Thyroid gland (tissue), 4 donors: Measurements from ENCODE around the gene ZBTB1. TPM values are rescaled to one million over a fixed set of nuclear protein-coding genes. Genes with fewer than 3 reads are reported as not detected.

Source experiments
- DNase-seq, 2 donors: peaks; one replicate each; pipeline ENCODE4 v3.0.0-alpha.2; 2019
- H3K27ac ChIP-seq, 3 donors: fragments of 200-600 bp; sonication (generic); 1 replicate in 2 of 3; 2 replicates in 1 of 3; pipeline ENCODE4 v1.5.1; 2016 to 2019; ENCODE audit warnings: mild to moderate bottlenecking in 1 of 3, moderate library complexity in 1 of 3
- H3K27me3 ChIP-seq: fragments of 200-600 bp; sonication (generic); one replicate; pipeline ENCODE4 v1.5.1; 2019
- H3K36me3 ChIP-seq, 2 donors: fragments of 200-600 bp; sonication (generic); one replicate each; pipeline ENCODE4 v1.5.1; 2016 to 2019
- H3K4me1 ChIP-seq, 2 donors: fragments of 200-600 bp; sonication (generic); one replicate each; pipeline ENCODE4 v1.5.1; 2017 to 2019
- H3K4me3 ChIP-seq, 3 donors: fragments of 200-600 bp; sonication (generic); replicated peaks in 1 of 3; 1 replicate in 2 of 3; 2 replicates in 1 of 3; pipeline ENCODE4 v1.5.1; 2016; ENCODE audit warnings: mild to moderate bottlenecking in 1 of 3
- H3K9me3 ChIP-seq: fragments of 200-600 bp; sonication (generic); one replicate; pipeline ENCODE4 v1.5.1; 2017
- POLR2A ChIP-seq, 2 donors: fragments of 450-650 bp; IDR thresholded peaks; one replicate each; pipeline ENCODE4 v1.6.1; 2017; ENCODE audit warnings: antibody characterized with exemption in 2 of 2, mild to moderate bottlenecking in 2 of 2, moderate library complexity in 1 of 2
- WGBS, 2 donors: methylation state at CpG; one replicate each; pipeline ENCODE4 v1.1.5; 2017; 5-methylcytosine and 5-hydroxymethylcytosine counted together
- intact Hi-C: fragments of 100-400 bp; cut with DNase I; formaldehyde crosslinking; loops from one replicate; pipeline ENCODE4 v1.15.1; 2023
- total RNA-seq, 4 donors: library from RNA; depleted of rRNA; stranded (reverse); fragments of >200 nt; gene quantifications; one replicate each; pipeline ENCODE4 v1.2.3, GENCODE V29; 2016
- TF ChIP-seq, protein P1 (sequence below), 6 experiments: fragments of 200-600 bp in 3 of 6; fragments of 450-650 bp in 3 of 6; sonication (generic) in 3 of 6; IDR thresholded peaks; one replicate each; pipeline ENCODE4 v1.5.1; 2016 to 2019; ENCODE audit warnings: antibody characterized with exemption in 6 of 6, mild to moderate bottlenecking in 2 of 6, inconsistent platforms in 1 of 6, moderate library complexity in 1 of 6

ZBTB1 gene
- total RNA-seq, 4 donors from 2014 or later = 44.5 to 72.0 (median 55.9) TPM

DNA sequence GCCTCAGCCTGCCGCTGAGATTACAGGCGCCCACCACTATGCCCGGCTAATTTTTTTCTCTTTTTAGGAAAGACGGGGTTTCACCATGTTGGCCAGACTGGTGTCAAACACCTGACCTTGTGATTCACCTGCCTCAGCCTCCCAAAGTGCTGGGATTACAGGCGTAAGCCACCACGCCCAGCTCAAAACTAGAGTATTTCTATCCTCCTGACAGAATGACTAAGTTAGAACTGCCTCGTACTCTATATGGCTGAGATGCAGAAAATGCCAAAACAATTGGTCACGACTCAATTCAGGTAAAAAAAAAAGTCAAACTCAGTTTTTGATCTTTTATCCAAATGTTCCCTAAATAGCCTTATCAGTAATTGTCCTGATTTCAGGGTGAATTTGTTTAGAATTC is 28.1 kb upstream of the ZBTB1 start:
- no peak for DNase-seq
- WGBS, 2 donors = 97% methylated on average over 8 of the region's 8 CpGs
- Histone ChIP-seq H3K9me3 (no peaks in the 10 kb centered on the region), H3K27ac (no peak overlapping the region), H3K36me3 (no peaks in the 10 kb centered on the region), H3K27me3 (no peaks in the 10 kb centered on the region), H3K4me1 (peaks cover 0 to 9% of the 10 kb centered on the region in 2 donors), H3K4me3 (no peak overlapping the region)
- intact Hi-C loops = loop anchor here (10.0 kb wide), 1 partner anchor 132 kb away; no protein-coding TSS in a partner anchor
- TF ChIP-seq, protein P1, sequence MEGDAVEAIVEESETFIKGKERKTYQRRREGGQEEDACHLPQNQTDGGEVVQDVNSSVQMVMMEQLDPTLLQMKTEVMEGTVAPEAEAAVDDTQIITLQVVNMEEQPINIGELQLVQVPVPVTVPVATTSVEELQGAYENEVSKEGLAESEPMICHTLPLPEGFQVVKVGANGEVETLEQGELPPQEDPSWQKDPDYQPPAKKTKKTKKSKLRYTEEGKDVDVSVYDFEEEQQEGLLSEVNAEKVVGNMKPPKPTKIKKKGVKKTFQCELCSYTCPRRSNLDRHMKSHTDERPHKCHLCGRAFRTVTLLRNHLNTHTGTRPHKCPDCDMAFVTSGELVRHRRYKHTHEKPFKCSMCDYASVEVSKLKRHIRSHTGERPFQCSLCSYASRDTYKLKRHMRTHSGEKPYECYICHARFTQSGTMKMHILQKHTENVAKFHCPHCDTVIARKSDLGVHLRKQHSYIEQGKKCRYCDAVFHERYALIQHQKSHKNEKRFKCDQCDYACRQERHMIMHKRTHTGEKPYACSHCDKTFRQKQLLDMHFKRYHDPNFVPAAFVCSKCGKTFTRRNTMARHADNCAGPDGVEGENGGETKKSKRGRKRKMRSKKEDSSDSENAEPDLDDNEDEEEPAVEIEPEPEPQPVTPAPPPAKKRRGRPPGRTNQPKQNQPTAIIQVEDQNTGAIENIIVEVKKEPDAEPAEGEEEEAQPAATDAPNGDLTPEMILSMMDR (IDR thresholded peaks at IDR 0.05) = no peak
- no peak for TF ChIP-seq POLR2A (IDR thresholded peaks at IDR 0.05)

DNA sequence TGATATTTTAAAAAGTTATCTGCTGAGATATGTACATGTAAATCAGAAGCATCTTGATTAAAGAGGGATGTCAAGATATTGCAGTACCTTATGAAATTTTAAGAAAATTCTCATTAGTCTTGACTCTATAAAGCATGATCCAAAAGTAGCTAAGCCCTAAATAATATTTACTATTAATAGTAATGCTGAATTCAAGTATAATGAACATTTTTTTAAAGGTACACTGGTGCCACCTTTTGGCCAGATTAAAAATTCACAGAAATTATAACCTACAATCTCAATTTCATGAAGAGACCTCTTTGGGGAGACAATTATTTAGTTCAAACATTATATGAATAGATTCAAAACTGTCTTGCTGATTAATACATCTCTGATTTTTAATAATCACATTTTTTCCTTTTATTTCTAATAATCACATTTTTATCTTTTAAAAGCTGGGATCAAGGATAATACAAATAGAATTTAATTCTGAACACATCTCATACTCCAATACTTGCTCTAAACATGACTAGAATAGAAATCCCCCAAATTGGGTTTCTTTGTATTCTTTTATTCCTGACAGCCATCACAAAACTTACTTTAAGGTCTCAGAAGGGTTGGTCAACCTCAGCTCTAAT is 25.8 kb upstream of the ZBTB1 start:
- Histone ChIP-seq H3K36me3 (no peaks in the 10 kb centered on the region), H3K27ac (no peak overlapping the region), H3K9me3 (no peaks in the 10 kb centered on the region), H3K4me1 (peaks cover 0 to 9% of the 10 kb centered on the region in 2 donors), H3K27me3 (no peaks in the 10 kb centered on the region), H3K4me3 (no peak overlapping the region)
- intact Hi-C loops = loop anchor here (10.0 kb wide), 1 partner anchor 134 kb away; no protein-coding TSS in a partner anchor
- TF ChIP-seq POLR2A (IDR thresholded peaks at IDR 0.05) = no peak
- TF ChIP-seq, protein P1 (IDR thresholded peaks at IDR 0.05) = peak in 4 of 6 experiments; percentile 7 to 66 (median 51)
- DNase-seq = no peak

DNA sequence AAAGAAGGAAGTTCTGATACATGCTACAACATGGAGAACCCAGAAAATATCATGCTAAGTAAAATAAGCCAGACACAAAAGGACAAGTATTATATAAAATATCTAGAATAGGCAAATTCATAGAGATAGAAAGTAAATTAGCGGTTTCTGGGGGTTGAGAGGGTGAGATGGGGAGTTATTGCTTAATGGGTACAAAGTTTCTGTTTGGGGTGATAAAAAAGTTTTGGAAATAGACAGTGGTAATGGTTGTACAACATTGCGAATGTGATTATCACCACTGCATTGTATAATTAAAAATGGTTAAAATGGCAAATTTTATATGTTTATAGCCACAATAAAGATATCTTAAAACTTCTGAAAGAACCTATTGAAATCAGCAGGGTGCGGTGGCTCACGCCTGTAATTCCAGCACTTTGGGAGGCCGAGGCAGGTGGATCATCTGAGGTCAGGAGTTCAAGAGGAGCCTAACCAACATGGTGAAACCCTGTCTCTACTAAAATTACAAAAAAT is 15.9 kb upstream of the ZBTB1 start:
- Histone ChIP-seq H3K36me3 (peaks cover 17 to 27% of the 10 kb centered on the region in 2 donors), H3K4me1 (peaks cover 0 to 2% of the 10 kb centered on the region in 2 donors), H3K9me3 (no peaks in the 10 kb centered on the region), H3K27me3 (no peaks in the 10 kb centered on the region), H3K4me3 (no peak overlapping the region), H3K27ac (no peak overlapping the region)
- whole genome bisulfite sequencing, 2 donors = 85 to 97% methylated on average over 5 of the region's 5 CpGs
- intact Hi-C loops = no loop called here
- no peak for TF ChIP-seq POLR2A (IDR thresholded peaks at IDR 0.05)
- TF ChIP-seq, protein P1 (IDR thresholded peaks at IDR 0.05) = no peak
- no peak for DNase-seq

DNA sequence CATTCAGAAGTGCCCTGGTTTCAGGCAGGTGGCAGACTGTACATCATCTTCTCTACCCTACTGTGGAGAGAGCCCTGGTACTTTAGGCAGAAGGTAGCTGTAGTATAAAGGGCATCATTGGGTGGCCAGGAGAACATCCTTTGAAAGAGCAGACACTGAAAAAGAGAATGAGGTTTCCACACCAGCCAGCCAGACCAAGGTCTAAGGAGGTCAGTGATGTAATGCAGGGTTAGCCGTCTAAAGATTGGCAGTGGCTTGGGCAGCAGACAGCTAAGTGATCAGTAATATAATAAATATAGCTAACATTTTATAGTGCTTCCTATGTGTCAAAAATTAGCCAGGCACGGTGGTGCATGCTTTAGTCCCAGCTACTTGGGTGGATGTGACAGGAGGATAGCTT is 12.9 kb upstream of the ZBTB1 start:
- H3K36me3 ChIP-seq = peaks cover 16 to 27% of the 10 kb centered on the region in 2 donors

DNA sequence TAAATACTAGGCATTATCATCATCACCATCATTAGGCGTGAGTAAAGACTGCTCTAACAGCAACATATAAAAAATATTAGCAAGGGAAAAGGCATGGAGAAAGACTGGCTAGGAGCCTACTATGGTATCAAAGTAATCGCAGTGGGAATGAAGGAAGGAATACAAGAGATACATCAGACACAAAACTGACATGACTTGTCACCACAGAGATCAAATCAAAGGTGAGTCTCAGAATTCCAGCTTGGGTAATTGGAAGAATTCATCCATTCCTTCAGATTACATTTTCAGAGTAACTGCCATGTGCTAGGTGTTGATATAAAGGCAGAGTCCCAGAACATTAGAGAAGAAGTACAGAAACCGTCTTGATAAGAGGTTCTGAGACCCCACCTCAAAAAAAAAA is 11.1 kb upstream of the ZBTB1 start:
- intact Hi-C loops = no loop called here
- H3K9me3 ChIP-seq = no peaks in the 10 kb centered on the region
- peaks cover 30 to 36% of the 10 kb centered on the region in 2 donors for H3K4me1 ChIP-seq
- TF ChIP-seq POLR2A (IDR thresholded peaks at IDR 0.05) = no peak
- TF ChIP-seq, protein P1 (IDR thresholded peaks at IDR 0.05) = no peak
- WGBS, 2 donors = 83 to 87% methylated on average over 3 of the region's 3 CpGs
- H3K36me3 ChIP-seq = peaks cover 4 to 10% of the 10 kb centered on the region in 2 donors
- no peak for DNase-seq
- no peak overlapping the region for H3K4me3 ChIP-seq
- no peaks in the 10 kb centered on the region for H3K27me3 ChIP-seq
- H3K27ac ChIP-seq = peak overlapping the region in 1 of 3 donors; percentile 12

More for the DNA sequence above, 12.9 kb upstream of the ZBTB1 start:
- Histone ChIP-seq H3K4me1 (peaks cover 18 to 19% of the 10 kb centered on the region in 2 donors), H3K4me3 (no peak overlapping the region), H3K9me3 (no peaks in the 10 kb centered on the region), H3K27ac (no peak overlapping the region), H3K27me3 (no peaks in the 10 kb centered on the region)
- intact Hi-C loops = no loop called here
- TF ChIP-seq, protein P1 (IDR thresholded peaks at IDR 0.05) = no peak
- 87 to 96% methylated on average over 2 of the region's 2 CpGs for WGBS, 2 donors
- DNase-seq = no peak
